Type B pancreatic cell (in vitro differentiated cells): Measurements from ENCODE around the gene DNAI1. TPM values are rescaled to one million over a fixed set of nuclear protein-coding genes. Genes with fewer than 3 reads are reported as not detected.

Experiments
- DNase-seq: peaks from one replicate; pipeline ENCODE4 v3.0.0; 2021; ENCODE audit warnings: mixed read lengths; ENCODE audit not compliant: unreplicated experiment; ENCODE audit errors: extremely low spot score
- H3K27ac Mint-ChIP-seq: 2 replicates; pipeline ENCODE4 v1.8.0; 2021; ENCODE audit warnings: mild to moderate bottlenecking, mixed read lengths
- H3K27me3 Mint-ChIP-seq: 2 replicates; pipeline ENCODE4 v1.8.0; 2021; ENCODE audit warnings: mixed read lengths
- H3K36me3 Mint-ChIP-seq: 2 replicates; pipeline ENCODE4 v1.8.0; 2021; ENCODE audit warnings: mixed read lengths
- H3K4me1 Mint-ChIP-seq: one replicate; pipeline ENCODE4 v1.8.0; 2021; ENCODE audit warnings: mixed read lengths; ENCODE audit not compliant: unreplicated experiment
- H3K4me3 Mint-ChIP-seq: 2 replicates; pipeline ENCODE4 v1.8.0; 2021; ENCODE audit warnings: mild to moderate bottlenecking, mixed read lengths
- H3K9me3 Mint-ChIP-seq: 2 replicates; pipeline ENCODE4 v1.8.0; 2021; ENCODE audit warnings: mixed read lengths
- CTCF ChIP-seq: fragments of 200-600 bp; sonication (generic); conservative IDR thresholded peaks from 2 replicates; pipeline ENCODE4 v1.5.0; 2021; ENCODE audit warnings: antibody characterized with exemption, mild to moderate bottlenecking
- total RNA-seq: library from RNA; stranded (reverse); gene quantifications from 2 replicates; pipeline ENCODE4 v1.2.1, GENCODE V29; 2021; ENCODE audit warnings: low replicate concordance

DNAI1 gene
- total RNA-seq, 1 donor from 2014 or later = 4.4 TPM

GRCh38 chr9:34555500-34555899 is 96.9 kb downstream of the DNAI1 start:
- Mint-ChIP-seq H3K4me3 (no peak overlapping the region), H3K36me3 (peaks cover 5% of the 10 kb centered on the region), H3K27me3 (peaks cover 26% of the 10 kb centered on the region), H3K4me1 (peaks cover 44% of the 10 kb centered on the region), H3K27ac (no peak overlapping the region), H3K9me3 (no peaks in the 10 kb centered on the region)
- no peak for DNase-seq
- TF ChIP-seq CTCF = no peak

- H3K9me3 Mint-ChIP-seq = no peaks in the 10 kb centered on the region
- peaks cover 48% of the 10 kb centered on the region for H3K4me1 Mint-ChIP-seq
- H3K4me3 Mint-ChIP-seq = no peak overlapping the region
- H3K27ac Mint-ChIP-seq = no peak overlapping the region
- TF ChIP-seq CTCF = no peak
- H3K36me3 Mint-ChIP-seq = peaks cover 5% of the 10 kb centered on the region
- H3K27me3 Mint-ChIP-seq = peaks cover 27% of the 10 kb centered on the region
- DNase-seq = no peak
Measured at GRCh38 chr9:34555936-34556525, 97.4 kb downstream of the DNAI1 start.

- DNase-seq = no peak
- H3K9me3 Mint-ChIP-seq = no peaks in the 10 kb centered on the region
- no peak overlapping the region for H3K4me3 Mint-ChIP-seq
- no peak for TF ChIP-seq CTCF
- H3K27ac Mint-ChIP-seq = no peak overlapping the region
- H3K36me3 Mint-ChIP-seq = peaks cover 5% of the 10 kb centered on the region
- H3K27me3 Mint-ChIP-seq = peaks cover 31% of the 10 kb centered on the region
- peaks cover 56% of the 10 kb centered on the region for H3K4me1 Mint-ChIP-seq
Measured at GRCh38 chr9:34556949-34557348, 98.3 kb downstream of the DNAI1 start.

GRCh38 chr9:34557426-34558321 is 99.1 kb downstream of the DNAI1 start:
- Mint-ChIP-seq H3K27me3 (peaks cover 31% of the 10 kb centered on the region), H3K4me3 (no peak overlapping the region), H3K27ac (no peak overlapping the region)

GRCh38 chr9:34558364-34558763 is 99.8 kb downstream of the DNAI1 start:
- Mint-ChIP-seq H3K27me3 (peaks cover 37% of the 10 kb centered on the region), H3K27ac (peak overlapping the region; percentile 34), H3K4me3 (peak overlapping the region; percentile 17), H3K4me1 (peaks cover 58% of the 10 kb centered on the region), H3K36me3 (peaks cover 13% of the 10 kb centered on the region), H3K9me3 (peaks cover 5% of the 10 kb centered on the region)
- DNase-seq = no peak
- no peak for TF ChIP-seq CTCF

More at GRCh38 chr9:34557426-34558321, 99.1 kb downstream of the DNAI1 start:
- no peak for TF ChIP-seq CTCF
- Mint-ChIP-seq H3K9me3 (peaks cover 2% of the 10 kb centered on the region), H3K36me3 (peaks cover 6% of the 10 kb centered on the region), H3K4me1 (peaks cover 56% of the 10 kb centered on the region)
- DNase-seq = no peak
